GM12873 (cell line): ENCODE data around the gene ELOVL5.

Source experiments
- TF ChIP-seq, protein P1 (sequence below): IDR thresholded peaks from 2 replicates; pipeline ENCODE4 v1.5.1; 2012; ENCODE audit warnings: low read depth, mild to moderate bottlenecking, moderate library complexity, low read length, control low read depth; ENCODE audit not compliant: insufficient read depth; ENCODE audit errors: missing control alignments

Gene ELOVL5

DNA sequence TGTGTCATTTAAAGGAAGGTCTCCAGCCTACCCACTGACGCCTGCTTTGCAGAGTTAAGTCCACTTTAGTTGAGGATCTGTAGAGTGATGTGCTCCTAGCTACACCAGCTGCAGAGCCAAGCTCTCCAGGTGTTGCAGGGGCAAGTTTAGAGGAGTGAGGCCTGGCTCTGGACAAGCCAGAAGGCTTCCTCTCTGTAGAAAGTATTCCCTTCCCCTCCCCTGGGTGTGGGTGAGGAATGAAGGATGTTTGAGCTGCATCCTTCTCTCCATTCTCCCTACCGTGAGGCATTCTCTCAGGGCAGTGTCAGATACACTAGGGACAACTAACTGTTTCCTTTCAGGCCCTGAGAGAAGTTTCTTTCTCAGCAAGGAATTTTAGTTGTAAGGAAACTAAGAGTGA lies 66.5 kb downstream of the ELOVL5 start:
- TF ChIP-seq, protein P1, sequence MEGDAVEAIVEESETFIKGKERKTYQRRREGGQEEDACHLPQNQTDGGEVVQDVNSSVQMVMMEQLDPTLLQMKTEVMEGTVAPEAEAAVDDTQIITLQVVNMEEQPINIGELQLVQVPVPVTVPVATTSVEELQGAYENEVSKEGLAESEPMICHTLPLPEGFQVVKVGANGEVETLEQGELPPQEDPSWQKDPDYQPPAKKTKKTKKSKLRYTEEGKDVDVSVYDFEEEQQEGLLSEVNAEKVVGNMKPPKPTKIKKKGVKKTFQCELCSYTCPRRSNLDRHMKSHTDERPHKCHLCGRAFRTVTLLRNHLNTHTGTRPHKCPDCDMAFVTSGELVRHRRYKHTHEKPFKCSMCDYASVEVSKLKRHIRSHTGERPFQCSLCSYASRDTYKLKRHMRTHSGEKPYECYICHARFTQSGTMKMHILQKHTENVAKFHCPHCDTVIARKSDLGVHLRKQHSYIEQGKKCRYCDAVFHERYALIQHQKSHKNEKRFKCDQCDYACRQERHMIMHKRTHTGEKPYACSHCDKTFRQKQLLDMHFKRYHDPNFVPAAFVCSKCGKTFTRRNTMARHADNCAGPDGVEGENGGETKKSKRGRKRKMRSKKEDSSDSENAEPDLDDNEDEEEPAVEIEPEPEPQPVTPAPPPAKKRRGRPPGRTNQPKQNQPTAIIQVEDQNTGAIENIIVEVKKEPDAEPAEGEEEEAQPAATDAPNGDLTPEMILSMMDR: no peak

- TF ChIP-seq, protein P1: no peak
These were observed 67.1 kb downstream of the ELOVL5 start for GRCh38 chr6:53281518-53282215.

DNA sequence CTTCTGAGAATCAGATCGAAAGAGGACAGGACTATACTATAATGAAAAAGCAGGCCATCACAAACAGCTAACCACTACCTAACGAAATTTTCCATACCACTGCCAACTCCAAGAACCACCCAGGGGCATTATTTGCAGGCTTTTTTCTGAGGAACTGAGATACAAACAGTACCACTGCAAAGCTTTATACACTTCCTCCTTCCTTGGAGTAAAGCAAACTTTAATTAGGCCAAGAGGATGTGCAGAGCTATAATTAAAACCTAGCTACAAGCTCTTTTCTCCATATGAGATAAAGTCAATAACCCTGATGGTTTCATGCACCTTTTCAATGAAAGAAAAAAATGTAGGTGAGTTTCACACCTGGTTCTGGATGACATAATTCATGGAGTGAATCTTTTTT lies 68.5 kb downstream of the ELOVL5 start:
- TF ChIP-seq, protein P1: no peak

DNA sequence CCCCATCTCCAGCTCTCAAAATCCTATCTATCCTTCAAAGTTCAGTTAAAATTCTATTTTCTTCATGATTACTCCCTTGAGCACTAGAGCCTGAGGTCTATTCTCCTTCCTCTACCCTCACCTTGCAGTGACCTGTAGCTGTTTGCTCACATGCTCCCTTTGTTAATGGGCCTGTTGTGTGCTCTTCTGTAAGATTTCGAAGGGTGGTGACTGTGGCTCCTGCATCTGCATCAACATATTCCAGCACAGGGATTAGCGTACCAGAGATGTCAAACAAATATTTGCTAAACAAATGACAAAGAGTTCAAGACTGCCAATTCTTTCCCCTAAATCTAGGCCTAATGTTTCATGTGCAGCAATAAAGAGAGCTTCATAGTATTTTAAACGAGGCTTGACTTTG lies 69.5 kb downstream of the ELOVL5 start:
- TF ChIP-seq, protein P1: no peak

- TF ChIP-seq, protein P1: no peak
These were observed 75.4 kb downstream of the ELOVL5 start for GRCh38 chr6:53273370-53273769.

DNA sequence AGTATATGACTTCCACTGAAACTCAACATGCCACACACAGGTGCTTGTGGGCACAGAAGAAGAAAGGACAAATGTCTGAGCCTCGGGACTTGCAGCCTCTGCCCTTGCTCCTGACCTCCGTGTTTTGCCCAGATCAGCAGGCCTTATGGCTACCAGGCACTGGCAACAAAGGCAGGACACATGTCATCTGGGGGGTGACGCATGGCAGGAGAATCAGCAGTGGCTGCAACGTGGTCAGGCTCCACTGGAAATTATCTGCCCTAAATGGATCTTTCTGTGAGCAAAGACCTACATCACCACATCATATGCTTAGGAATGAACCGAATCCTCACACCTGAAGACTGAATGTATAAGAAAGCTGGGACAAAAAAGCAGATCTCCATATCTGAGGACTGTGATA lies 78.9 kb downstream of the ELOVL5 start:
- TF ChIP-seq, protein P1: no peak

DNA sequence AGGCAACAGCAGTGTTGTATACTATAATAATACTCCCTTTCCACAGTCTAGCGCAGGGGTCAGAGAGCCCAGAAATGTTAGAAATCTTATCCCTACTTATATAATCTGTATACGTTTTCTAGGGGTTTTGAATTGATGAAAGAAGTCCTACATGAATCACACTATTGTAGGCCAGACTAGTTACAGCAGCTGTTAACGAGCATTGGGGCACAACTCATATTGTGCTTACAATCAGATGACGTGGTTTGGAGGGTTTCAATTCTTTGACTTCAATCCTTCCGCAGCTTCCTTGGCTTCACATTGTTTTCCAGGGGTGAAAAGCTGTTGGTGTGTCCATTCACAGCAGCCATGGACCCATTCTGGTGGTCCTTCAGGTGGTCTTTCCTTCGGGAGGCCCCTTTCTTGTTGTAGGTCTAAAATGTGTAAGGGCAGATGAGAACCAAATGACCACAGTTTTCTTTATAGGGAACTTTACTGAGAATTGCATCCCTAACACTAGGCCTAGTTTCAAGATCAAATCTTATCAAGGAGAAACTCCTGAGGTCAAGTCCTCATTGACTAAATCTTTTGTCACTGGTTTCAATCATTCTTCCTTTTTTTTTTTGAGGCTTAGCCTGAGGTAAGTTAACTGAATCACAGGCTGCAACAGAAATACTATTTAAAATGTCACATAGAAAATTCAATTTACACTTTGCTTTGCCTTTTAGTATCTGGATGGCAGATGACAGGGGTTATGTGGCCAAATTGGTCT lies 79.7 kb downstream of the ELOVL5 start:
- TF ChIP-seq, protein P1: no peak
